Measurements from ENCODE around the gene NACC1.

DNA sequence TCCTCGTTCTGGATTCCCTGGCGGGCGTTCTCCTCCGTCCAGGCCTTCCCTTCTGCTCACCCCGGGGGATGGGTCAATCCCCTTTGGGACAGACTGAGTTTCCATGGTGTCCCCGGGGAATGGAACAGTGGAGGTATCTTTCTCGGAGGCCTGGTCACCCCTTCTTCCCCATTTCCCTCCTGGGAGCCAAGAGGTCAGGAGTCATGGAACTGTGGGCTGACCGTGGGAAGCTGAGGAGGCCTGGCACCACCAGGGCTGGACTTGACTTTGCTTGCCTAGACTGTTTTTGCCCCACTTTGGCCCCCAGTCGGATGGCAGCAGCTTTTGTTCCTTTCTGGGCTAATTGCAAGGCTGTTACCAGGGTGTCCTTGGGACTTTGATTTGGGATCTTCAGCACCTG, 2.0 kb downstream of the NACC1 start:
- TF ChIP-seq POLR2AphosphoS5 (IDR thresholded peaks at IDR 0.05; ENCODE audit: borderline replicate concordance, low read depth, low read length) = no peak
- no peak for TF ChIP-seq EZH2 (IDR thresholded peaks at IDR 0.05)
